ENCODE data around the gene LTBP3. TPM values are rescaled to one million over a fixed set of nuclear protein-coding genes. Genes with fewer than 3 reads are reported as not detected.

The LTBP3 gene
- total and polyA plus RNA-seq, 9 donors = 50.2 to 204 (median 155) TPM

DNA sequence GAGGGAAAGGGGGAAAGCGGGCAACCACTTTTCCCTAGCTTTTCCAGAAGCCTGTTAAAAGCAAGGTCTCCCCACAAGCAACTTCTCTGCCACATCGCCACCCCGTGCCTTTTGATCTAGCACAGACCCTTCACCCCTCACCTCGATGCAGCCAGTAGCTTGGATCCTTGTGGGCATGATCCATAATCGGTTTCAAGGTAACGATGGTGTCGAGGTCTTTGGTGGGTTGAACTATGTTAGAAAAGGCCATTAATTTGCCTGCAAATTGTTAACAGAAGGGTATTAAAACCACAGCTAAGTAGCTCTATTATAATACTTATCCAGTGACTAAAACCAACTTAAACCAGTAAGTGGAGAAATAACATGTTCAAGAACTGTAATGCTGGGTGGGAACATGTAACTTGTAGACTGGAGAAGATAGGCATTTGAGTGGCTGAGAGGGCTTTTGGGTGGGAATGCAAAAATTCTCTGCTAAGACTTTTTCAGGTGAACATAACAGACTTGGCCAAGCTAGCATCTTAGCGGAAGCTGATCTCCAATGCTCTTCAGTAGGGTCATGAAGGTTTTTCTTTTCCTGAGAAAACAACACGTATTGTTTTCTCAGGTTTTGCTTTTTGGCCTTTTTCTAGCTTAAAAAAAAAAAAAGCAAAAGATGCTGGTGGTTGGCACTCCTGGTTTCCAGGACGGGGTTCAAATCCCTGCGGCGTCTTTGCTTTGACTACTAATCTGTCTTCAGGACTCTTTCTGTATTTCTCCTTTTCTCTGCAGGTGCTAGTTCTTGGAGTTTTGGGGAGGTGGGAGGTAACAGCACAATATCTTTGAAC lies 52.5 kb downstream of the LTBP3 start:
- peak overlapping the region; percentile 85 for H3K4me3 ChIP-seq (ENCODE audit: low read length)
- H3K27ac ChIP-seq (ENCODE audit: low read length) = peak overlapping the region; percentile 100
- H3K9me3 ChIP-seq (replicated peaks; ENCODE audit: control insufficient read depth, low read depth, low read length) = no peaks in the 10 kb centered on the region
- peaks cover 56% of the 10 kb centered on the region for H3K36me3 ChIP-seq (ENCODE audit: control insufficient read depth, insufficient read depth, low read length)
- DNase-seq = peak; percentile 43
- H3K4me1 ChIP-seq (ENCODE audit: control insufficient read depth, insufficient read depth, low read length) = peaks cover 31% of the 10 kb centered on the region
- WGBS (ENCODE audit: insufficient coverage) = 34% methylated on average over 2 of the region's 12 CpGs
- no peaks in the 10 kb centered on the region for H3K27me3 ChIP-seq (ENCODE audit: control insufficient read depth, insufficient read depth, low read length)

DNA sequence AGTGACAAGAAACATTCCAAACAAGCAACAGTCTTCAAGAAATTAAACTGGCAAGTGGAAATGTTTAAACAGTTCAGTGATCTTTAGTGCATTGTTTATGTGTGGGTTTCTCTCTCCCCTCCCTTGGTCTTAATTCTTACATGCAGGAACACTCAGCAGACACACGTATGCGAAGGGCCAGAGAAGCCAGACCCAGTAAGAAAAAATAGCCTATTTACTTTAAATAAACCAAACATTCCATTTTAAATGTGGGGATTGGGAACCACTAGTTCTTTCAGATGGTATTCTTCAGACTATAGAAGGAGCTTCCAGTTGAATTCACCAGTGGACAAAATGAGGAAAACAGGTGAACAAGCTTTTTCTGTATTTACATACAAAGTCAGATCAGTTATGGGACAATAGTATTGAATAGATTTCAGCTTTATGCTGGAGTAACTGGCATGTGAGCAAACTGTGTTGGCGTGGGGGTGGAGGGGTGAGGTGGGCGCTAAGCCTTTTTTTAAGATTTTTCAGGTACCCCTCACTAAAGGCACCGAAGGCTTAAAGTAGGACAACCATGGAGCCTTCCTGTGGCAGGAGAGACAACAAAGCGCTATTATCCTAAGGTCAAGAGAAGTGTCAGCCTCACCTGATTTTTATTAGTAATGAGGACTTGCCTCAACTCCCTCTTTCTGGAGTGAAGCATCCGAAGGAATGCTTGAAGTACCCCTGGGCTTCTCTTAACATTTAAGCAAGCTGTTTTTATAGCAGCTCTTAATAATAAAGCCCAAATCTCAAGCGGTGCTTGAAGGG lies 53.3 kb downstream of the LTBP3 start:
- Histone ChIP-seq H3K27me3 (ENCODE audit: control insufficient read depth, insufficient read depth, low read length) (no peaks in the 10 kb centered on the region), H3K9me3 (replicated peaks; ENCODE audit: control insufficient read depth, low read depth, low read length) (no peaks in the 10 kb centered on the region), H3K36me3 (ENCODE audit: control insufficient read depth, insufficient read depth, low read length) (peaks cover 61% of the 10 kb centered on the region), H3K4me3 (ENCODE audit: low read length) (peak overlapping the region; percentile 85), H3K27ac (ENCODE audit: low read length) (peak overlapping the region; percentile 100), H3K4me1 (ENCODE audit: control insufficient read depth, insufficient read depth, low read length) (peaks cover 31% of the 10 kb centered on the region)
- 0% methylated on average over 1 of the region's 8 CpGs for WGBS (ENCODE audit: insufficient coverage)
- peak; percentile 48 for DNase-seq

DNA sequence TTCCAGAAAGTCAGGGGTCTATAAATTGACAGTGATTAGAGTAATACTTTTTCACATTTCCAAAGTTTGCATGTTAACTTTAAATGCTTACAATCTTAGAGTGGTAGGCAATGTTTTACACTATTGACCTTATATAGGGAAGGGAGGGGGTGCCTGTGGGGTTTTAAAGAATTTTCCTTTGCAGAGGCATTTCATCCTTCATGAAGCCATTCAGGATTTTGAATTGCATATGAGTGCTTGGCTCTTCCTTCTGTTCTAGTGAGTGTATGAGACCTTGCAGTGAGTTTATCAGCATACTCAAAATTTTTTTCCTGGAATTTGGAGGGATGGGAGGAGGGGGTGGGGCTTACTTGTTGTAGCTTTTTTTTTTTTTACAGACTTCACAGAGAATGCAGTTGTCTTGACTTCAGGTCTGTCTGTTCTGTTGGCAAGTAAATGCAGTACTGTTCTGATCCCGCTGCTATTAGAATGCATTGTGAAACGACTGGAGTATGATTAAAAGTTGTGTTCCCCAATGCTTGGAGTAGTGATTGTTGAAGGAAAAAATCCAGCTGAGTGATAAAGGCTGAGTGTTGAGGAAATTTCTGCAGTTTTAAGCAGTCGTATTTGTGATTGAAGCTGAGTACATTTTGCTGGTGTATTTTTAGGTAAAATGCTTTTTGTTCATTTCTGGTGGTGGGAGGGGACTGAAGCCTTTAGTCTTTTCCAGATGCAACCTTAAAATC lies 54.0 kb downstream of the LTBP3 start:
- 0% methylated on average over 2 of the region's 3 CpGs for WGBS (ENCODE audit: insufficient coverage)
- no peaks in the 10 kb centered on the region for H3K27me3 ChIP-seq (ENCODE audit: control insufficient read depth, insufficient read depth, low read length)
- peak overlapping the region; percentile 85 for H3K4me3 ChIP-seq (ENCODE audit: low read length)
- DNase-seq = peak; percentile 81
- peaks cover 61% of the 10 kb centered on the region for H3K36me3 ChIP-seq (ENCODE audit: control insufficient read depth, insufficient read depth, low read length)
- H3K4me1 ChIP-seq (ENCODE audit: control insufficient read depth, insufficient read depth, low read length) = peaks cover 31% of the 10 kb centered on the region
- H3K9me3 ChIP-seq (replicated peaks; ENCODE audit: control insufficient read depth, low read depth, low read length) = no peaks in the 10 kb centered on the region
- peak overlapping the region; percentile 100 for H3K27ac ChIP-seq (ENCODE audit: low read length)

DNA sequence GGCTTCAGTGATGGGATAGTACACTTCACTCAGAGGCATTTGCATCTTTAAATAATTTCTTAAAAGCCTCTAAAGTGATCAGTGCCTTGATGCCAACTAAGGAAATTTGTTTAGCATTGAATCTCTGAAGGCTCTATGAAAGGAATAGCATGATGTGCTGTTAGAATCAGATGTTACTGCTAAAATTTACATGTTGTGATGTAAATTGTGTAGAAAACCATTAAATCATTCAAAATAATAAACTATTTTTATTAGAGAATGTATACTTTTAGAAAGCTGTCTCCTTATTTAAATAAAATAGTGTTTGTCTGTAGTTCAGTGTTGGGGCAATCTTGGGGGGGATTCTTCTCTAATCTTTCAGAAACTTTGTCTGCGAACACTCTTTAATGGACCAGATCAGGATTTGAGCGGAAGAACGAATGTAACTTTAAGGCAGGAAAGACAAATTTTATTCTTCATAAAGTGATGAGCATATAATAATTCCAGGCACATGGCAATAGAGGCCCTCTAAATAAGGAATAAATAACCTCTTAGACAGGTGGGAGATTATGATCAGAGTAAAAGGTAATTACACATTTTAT lies 54.7 kb downstream of the LTBP3 start:
- Histone ChIP-seq H3K4me1 (ENCODE audit: control insufficient read depth, insufficient read depth, low read length) (peaks cover 31% of the 10 kb centered on the region), H3K27ac (ENCODE audit: low read length) (peak overlapping the region; percentile 100), H3K27me3 (ENCODE audit: control insufficient read depth, insufficient read depth, low read length) (no peaks in the 10 kb centered on the region), H3K4me3 (ENCODE audit: low read length) (peak overlapping the region; percentile 85), H3K36me3 (ENCODE audit: control insufficient read depth, insufficient read depth, low read length) (peaks cover 61% of the 10 kb centered on the region), H3K9me3 (replicated peaks; ENCODE audit: control insufficient read depth, low read depth, low read length) (no peaks in the 10 kb centered on the region)
- DNase-seq = no peak
- WGBS (ENCODE audit: insufficient coverage) = no CpG with 5 or more reads among the region's 3 CpGs

DNA sequence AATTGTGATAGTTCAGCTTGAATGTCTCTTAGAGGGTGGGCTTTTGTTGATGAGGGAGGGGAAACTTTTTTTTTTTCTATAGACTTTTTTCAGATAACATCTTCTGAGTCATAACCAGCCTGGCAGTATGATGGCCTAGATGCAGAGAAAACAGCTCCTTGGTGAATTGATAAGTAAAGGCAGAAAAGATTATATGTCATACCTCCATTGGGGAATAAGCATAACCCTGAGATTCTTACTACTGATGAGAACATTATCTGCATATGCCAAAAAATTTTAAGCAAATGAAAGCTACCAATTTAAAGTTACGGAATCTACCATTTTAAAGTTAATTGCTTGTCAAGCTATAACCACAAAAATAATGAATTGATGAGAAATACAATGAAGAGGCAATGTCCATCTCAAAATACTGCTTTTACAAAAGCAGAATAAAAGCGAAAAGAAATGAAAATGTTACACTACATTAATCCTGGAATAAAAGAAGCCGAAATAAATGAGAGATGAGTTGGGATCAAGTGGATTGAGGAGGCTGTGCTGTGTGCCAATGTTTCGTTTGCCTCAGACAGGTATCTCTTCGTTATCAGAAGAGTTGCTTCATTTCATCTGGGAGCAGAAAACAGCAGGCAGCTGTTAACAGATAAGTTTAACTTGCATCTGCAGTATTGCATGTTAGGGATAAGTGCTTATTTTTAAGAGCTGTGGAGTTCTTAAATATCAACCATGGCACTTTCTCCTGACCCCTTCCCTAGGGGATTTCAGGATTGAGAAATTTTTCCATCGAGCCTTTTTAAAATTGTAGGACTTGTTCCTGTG lies 55.4 kb downstream of the LTBP3 start:
- H3K4me3 ChIP-seq (ENCODE audit: low read length) = peak overlapping the region; percentile 85
- peak overlapping the region; percentile 100 for H3K27ac ChIP-seq (ENCODE audit: low read length)
- H3K27me3 ChIP-seq (ENCODE audit: control insufficient read depth, insufficient read depth, low read length) = no peaks in the 10 kb centered on the region
- DNase-seq = peak; percentile 75
- peaks cover 33% of the 10 kb centered on the region for H3K4me1 ChIP-seq (ENCODE audit: control insufficient read depth, insufficient read depth, low read length)
- H3K36me3 ChIP-seq (ENCODE audit: control insufficient read depth, insufficient read depth, low read length) = peaks cover 61% of the 10 kb centered on the region
- WGBS (ENCODE audit: insufficient coverage) = no CpG with 5 or more reads among the region's 6 CpGs
- H3K9me3 ChIP-seq (replicated peaks; ENCODE audit: control insufficient read depth, low read depth, low read length) = no peaks in the 10 kb centered on the region

DNA sequence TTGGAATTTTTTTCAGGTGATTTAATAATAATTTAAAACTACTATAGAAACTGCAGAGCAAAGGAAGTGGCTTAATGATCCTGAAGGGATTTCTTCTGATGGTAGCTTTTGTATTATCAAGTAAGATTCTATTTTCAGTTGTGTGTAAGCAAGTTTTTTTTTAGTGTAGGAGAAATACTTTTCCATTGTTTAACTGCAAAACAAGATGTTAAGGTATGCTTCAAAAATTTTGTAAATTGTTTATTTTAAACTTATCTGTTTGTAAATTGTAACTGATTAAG lies 55.9 kb downstream of the LTBP3 start:
- Histone ChIP-seq H3K9me3 (replicated peaks; ENCODE audit: control insufficient read depth, low read depth, low read length) (no peaks in the 10 kb centered on the region), H3K27me3 (ENCODE audit: control insufficient read depth, insufficient read depth, low read length) (no peaks in the 10 kb centered on the region), H3K4me3 (ENCODE audit: low read length) (peak overlapping the region; percentile 85), H3K27ac (ENCODE audit: low read length) (peak overlapping the region; percentile 100), H3K36me3 (ENCODE audit: control insufficient read depth, insufficient read depth, low read length) (peaks cover 59% of the 10 kb centered on the region), H3K4me1 (ENCODE audit: control insufficient read depth, insufficient read depth, low read length) (peaks cover 28% of the 10 kb centered on the region)
- no peak for DNase-seq

DNA sequence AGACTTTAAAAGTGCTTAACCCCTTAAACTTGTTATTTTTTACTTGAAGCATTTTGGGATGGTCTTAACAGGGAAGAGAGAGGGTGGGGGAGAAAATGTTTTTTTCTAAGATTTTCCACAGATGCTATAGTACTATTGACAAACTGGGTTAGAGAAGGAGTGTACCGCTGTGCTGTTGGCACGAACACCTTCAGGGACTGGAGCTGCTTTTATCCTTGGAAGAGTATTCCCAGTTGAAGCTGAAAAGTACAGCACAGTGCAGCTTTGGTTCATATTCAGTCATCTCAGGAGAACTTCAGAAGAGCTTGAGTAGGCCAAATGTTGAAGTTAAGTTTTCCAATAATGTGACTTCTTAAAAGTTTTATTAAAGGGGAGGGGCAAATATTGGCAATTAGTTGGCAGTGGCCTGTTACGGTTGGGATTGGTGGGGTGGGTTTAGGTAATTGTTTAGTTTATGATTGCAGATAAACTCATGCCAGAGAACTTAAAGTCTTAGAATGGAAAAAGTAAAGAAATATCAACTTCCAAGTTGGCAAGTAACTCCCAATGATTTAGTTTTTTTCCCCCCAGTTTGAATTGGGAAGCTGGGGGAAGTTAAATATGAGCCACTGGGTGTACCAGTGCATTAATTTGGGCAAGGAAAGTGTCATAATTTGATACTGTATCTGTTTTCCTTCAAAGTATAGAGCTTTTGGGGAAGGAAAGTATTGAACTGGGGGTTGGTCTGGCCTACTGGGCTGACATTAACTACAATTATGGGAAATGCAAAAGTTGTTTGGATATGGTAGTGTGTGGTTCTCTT lies 56.5 kb downstream of the LTBP3 start:
- WGBS (ENCODE audit: insufficient coverage) = 0% methylated on average over 3 of the region's 3 CpGs
- peak; percentile 62 for DNase-seq
- no peaks in the 10 kb centered on the region for H3K9me3 ChIP-seq (replicated peaks; ENCODE audit: control insufficient read depth, low read depth, low read length)
- H3K4me1 ChIP-seq (ENCODE audit: control insufficient read depth, insufficient read depth, low read length) = peaks cover 26% of the 10 kb centered on the region
- no peaks in the 10 kb centered on the region for H3K27me3 ChIP-seq (ENCODE audit: control insufficient read depth, insufficient read depth, low read length)
- peak overlapping the region; percentile 100 for H3K27ac ChIP-seq (ENCODE audit: low read length)
- peak overlapping the region; percentile 85 for H3K4me3 ChIP-seq (ENCODE audit: low read length)
- peaks cover 53% of the 10 kb centered on the region for H3K36me3 ChIP-seq (ENCODE audit: control insufficient read depth, insufficient read depth, low read length)

DNA sequence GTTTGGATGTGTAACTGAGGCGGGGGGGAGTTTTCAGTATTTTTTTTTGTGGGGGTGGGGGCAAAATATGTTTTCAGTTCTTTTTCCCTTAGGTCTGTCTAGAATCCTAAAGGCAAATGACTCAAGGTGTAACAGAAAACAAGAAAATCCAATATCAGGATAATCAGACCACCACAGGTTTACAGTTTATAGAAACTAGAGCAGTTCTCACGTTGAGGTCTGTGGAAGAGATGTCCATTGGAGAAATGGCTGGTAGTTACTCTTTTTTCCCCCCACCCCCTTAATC lies 57.0 kb downstream of the LTBP3 start:
- no peaks in the 10 kb centered on the region for H3K27me3 ChIP-seq (ENCODE audit: control insufficient read depth, insufficient read depth, low read length)
- DNase-seq = no peak
- peak overlapping the region; percentile 100 for H3K27ac ChIP-seq (ENCODE audit: low read length)
- peaks cover 27% of the 10 kb centered on the region for H3K4me1 ChIP-seq (ENCODE audit: control insufficient read depth, insufficient read depth, low read length)
- peaks cover 48% of the 10 kb centered on the region for H3K36me3 ChIP-seq (ENCODE audit: control insufficient read depth, insufficient read depth, low read length)
- peak overlapping the region; percentile 85 for H3K4me3 ChIP-seq (ENCODE audit: low read length)
- WGBS (ENCODE audit: insufficient coverage) = no CpG with 5 or more reads among the region's 2 CpGs
- no peaks in the 10 kb centered on the region for H3K9me3 ChIP-seq (replicated peaks; ENCODE audit: control insufficient read depth, low read depth, low read length)
